Measurements from ENCODE around the gene MLIP. TPM values are rescaled to one million over a fixed set of nuclear protein-coding genes. Genes with fewer than 3 reads are reported as not detected.

Gene MLIP
- total RNA-seq, 1 donor = not detected

DNA sequence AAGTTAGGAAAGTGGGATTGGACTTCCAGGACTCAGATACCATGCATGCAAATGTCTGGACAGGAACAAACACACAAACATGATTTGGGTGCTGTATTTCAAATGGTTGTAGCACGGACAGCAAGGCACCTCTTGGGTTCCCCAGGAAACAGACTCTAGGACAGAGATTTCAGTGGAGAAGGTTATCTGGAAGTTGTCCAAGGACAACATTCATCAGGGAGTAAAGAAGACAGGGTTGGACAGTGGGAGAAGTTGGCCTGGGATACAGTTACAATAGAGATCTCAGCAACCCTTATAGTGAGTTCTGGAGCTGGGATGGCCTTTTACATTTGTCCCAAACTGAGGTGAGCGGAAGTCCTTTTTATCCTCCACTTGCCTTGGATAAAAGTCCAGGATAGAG, 177.2 kb downstream of the MLIP start:
- no peak for DNase-seq (ENCODE audit: low read depth)
- TF ChIP-seq, protein P1, sequence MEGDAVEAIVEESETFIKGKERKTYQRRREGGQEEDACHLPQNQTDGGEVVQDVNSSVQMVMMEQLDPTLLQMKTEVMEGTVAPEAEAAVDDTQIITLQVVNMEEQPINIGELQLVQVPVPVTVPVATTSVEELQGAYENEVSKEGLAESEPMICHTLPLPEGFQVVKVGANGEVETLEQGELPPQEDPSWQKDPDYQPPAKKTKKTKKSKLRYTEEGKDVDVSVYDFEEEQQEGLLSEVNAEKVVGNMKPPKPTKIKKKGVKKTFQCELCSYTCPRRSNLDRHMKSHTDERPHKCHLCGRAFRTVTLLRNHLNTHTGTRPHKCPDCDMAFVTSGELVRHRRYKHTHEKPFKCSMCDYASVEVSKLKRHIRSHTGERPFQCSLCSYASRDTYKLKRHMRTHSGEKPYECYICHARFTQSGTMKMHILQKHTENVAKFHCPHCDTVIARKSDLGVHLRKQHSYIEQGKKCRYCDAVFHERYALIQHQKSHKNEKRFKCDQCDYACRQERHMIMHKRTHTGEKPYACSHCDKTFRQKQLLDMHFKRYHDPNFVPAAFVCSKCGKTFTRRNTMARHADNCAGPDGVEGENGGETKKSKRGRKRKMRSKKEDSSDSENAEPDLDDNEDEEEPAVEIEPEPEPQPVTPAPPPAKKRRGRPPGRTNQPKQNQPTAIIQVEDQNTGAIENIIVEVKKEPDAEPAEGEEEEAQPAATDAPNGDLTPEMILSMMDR (IDR thresholded peaks at IDR 0.05; ENCODE audit: insufficient read depth, low read depth, low read length) = no peak
- H3K4me3 ChIP-seq (ENCODE audit: low read depth, low read length) = no peak overlapping the region

DNA sequence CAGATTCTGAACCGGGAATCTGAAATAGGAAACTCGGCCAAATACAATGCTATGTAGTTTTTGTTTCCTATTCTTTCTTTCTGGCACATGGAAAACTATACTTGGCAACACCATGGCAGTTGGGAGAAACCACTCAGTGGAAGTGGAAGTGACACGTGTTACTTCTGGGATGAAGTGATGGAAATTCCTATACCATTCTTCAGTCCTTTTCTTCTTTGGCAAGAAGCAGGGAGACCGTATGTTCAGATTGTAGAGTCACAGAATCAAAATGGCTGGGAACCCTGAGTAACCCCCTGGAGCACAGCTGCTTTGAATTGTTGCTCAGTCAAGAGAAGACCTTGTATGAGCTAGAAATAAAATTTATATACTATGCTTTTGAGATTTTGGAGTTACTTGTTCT, 178.2 kb downstream of the MLIP start:
- H3K4me3 ChIP-seq (ENCODE audit: low read depth, low read length) = no peak overlapping the region
- TF ChIP-seq, protein P1 (IDR thresholded peaks at IDR 0.05; ENCODE audit: insufficient read depth, low read depth, low read length) = no peak
- no peak for DNase-seq (ENCODE audit: low read depth)

DNA sequence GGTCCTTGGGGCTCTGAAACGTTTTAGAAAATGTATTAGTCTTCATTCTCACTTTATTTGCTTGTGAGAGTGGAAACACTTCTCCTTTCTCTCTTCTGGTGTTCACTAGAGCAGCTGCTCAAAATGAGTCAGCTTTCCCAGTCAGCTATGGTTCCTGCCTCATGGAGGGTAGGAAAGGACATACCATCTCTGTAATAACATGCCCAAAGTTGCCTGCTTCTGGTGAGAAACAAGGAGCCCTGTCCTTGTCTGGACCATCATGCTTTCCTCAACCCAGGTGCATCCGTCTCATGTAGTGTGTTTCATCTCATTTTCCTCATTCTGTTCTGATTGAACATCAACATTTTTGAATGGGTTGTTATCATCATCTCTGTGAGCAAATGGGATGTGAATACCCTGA, 179.9 kb downstream of the MLIP start:
- H3K4me3 ChIP-seq (ENCODE audit: low read depth, low read length) = no peak overlapping the region
- peak; percentile 55 for DNase-seq (ENCODE audit: low read depth)
- TF ChIP-seq, protein P1 (IDR thresholded peaks at IDR 0.05; ENCODE audit: insufficient read depth, low read depth, low read length) = no peak

DNA sequence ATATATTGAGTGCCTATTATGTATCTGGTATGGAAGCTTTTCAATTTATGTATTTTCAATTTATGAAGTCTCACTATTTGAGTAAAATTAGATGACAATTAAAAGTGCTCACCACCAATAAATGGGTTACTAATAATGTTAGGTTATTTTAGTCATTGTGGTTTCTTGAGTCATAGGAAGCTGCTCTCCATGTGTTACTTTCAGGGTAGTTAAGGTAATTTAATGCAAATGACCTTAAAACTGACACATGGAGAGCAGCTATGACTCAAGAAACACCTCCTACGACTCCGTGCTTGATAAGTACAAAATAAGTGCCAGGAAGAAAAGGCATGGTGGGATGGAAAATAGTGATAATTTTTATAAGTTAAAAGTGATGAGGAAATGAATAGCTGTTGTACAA, 180.5 kb downstream of the MLIP start:
- peak; percentile 67 for DNase-seq (ENCODE audit: low read depth)
- TF ChIP-seq, protein P1 (IDR thresholded peaks at IDR 0.05; ENCODE audit: insufficient read depth, low read depth, low read length) = no peak
- H3K4me3 ChIP-seq (ENCODE audit: low read depth, low read length) = no peak overlapping the region

DNA sequence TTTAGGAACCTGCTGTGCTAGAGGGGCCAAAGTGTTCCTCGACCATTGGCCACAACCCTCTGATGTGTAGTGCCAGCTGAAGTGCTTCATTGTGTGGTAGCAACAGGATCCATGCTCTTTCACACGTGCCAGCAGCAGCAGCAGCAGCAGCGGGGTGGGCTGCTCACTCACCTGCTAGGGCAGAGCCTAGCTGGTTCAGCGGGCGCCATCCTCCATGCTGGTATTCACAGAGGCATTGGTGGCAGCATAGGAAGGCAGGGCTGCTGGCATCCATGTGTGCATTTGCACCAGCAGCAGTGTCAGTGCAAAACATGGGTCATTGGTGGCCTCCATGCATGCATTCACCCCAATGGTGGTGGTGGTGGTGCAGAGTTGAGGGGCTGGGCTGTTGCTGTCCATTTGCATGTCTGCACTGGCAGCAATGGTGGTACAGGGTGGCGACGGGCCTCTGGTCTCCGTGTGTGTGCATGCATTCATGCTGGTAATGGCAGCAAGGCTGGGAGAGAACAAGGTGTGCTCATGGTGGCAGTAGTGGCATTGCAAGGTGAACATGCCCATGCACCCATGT, 183.8 kb downstream of the MLIP start:
- H3K4me3 ChIP-seq (ENCODE audit: low read depth, low read length) = no peak overlapping the region
- TF ChIP-seq, protein P1 (IDR thresholded peaks at IDR 0.05; ENCODE audit: insufficient read depth, low read depth, low read length) = no peak
- DNase-seq (ENCODE audit: low read depth) = no peak

DNA sequence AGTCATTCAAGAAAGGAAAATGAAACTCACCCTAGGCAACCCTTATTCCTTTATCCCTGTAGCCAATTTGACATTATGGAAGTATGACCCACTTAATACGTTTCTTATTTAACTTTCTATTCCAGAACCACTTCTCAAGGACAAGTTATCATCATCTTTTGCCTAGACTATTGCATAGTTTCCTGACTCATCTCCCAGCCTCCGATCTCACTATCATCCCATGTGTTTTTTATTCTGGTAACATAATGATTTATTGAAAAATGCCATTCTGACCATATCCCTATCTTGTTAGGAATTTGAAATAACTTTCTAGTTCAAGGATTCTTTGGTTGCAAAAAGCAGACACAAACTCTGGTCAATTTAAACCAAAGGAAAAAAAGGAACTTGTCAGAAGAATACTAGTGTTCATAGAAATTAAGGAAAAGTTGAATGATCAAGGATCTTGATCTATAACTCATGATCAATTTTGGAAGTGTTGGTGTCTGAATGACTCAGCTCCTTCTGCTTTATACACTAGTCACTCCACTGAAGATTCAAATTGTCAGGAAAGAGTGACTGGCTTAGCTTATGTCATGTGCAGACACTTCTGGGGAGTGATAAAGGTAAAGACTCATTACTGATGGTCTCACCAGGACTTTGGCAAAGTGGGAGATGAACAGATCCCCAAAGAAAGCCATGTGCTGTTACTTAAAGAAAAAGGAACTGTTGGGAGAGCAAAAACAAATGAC, 188.5 kb downstream of the MLIP start:
- peak; percentile 27 for DNase-seq (ENCODE audit: low read depth)
- TF ChIP-seq, protein P1 (IDR thresholded peaks at IDR 0.05; ENCODE audit: insufficient read depth, low read depth, low read length) = no peak
- H3K4me3 ChIP-seq (ENCODE audit: low read depth, low read length) = no peak overlapping the region
